Astrocyte (in vitro differentiated cells and primary cell): Measurements from ENCODE around the gene MUC4. TPM values are rescaled to one million over a fixed set of nuclear protein-coding genes. Genes with fewer than 3 reads are reported as not detected.

Source experiments
- DNase-seq: peaks from one replicate; pipeline ENCODE4 v3.0.0-alpha.2; 2010; ENCODE audit warnings: low read depth
- FAIRE-seq: peaks from 2 replicates; lab custom pipeline; 2011; peaks lifted over from hg19 to GRCh38; lab: Jason Lieb, UNC
- H2AFZ ChIP-seq: 2 replicates; pipeline ENCODE4 v1.6.0; 2012; ENCODE audit warnings: low read depth, low read length, inconsistent platforms
- H3K27ac ChIP-seq: 2 replicates; pipeline ENCODE4 v1.5.1; 2011; ENCODE audit warnings: low read depth, low read length, inconsistent platforms
- H3K27me3 ChIP-seq: 2 replicates; pipeline ENCODE4 v1.6.0; 2011; ENCODE audit warnings: low read length, inconsistent platforms; ENCODE audit not compliant: insufficient read depth
- H3K36me3 ChIP-seq: 2 replicates; pipeline ENCODE4 v1.5.1; 2011; ENCODE audit warnings: low read length, inconsistent platforms; ENCODE audit not compliant: insufficient read depth
- H3K4me1 ChIP-seq: 2 replicates; pipeline ENCODE4 v1.5.1; 2011; ENCODE audit warnings: low read length, inconsistent platforms; ENCODE audit not compliant: insufficient read depth
- H3K4me2 ChIP-seq: 2 replicates; pipeline ENCODE4 v1.6.0; 2012; ENCODE audit warnings: low read length, inconsistent platforms
- H3K4me3 ChIP-seq: 2 replicates; pipeline ENCODE4 v1.5.1; 2011; ENCODE audit warnings: low read depth, mild to moderate bottlenecking, low read length, inconsistent platforms; ENCODE audit not compliant: insufficient read depth
- H3K79me2 ChIP-seq: 2 replicates; pipeline ENCODE4 v1.6.0; 2012; ENCODE audit warnings: mild to moderate bottlenecking, low read length, inconsistent platforms; ENCODE audit not compliant: insufficient read depth
- H3K9ac ChIP-seq: 2 replicates; pipeline ENCODE4 v1.6.0; 2012; ENCODE audit warnings: mild to moderate bottlenecking, low read length, inconsistent platforms
- H3K9me3 ChIP-seq: 2 replicates; pipeline ENCODE4 v1.5.1; 2012; ENCODE audit warnings: low read depth, mild to moderate bottlenecking, low read length, inconsistent platforms; ENCODE audit not compliant: insufficient read depth
- H4K20me1 ChIP-seq: 2 replicates; pipeline ENCODE4 v1.6.0; 2012; ENCODE audit warnings: low read length, inconsistent platforms; ENCODE audit not compliant: insufficient read depth
- H3K27ac Mint-ChIP-seq: one replicate; pipeline ENCODE4 v1.8.0; 2021; ENCODE audit warnings: mild to moderate bottlenecking, mixed read lengths; ENCODE audit not compliant: unreplicated experiment
- H3K27me3 Mint-ChIP-seq: one replicate; pipeline ENCODE4 v1.8.0; 2021; ENCODE audit warnings: low read depth, mixed read lengths; ENCODE audit not compliant: unreplicated experiment
- H3K36me3 Mint-ChIP-seq: one replicate; pipeline ENCODE4 v1.8.0; 2021; ENCODE audit warnings: low read depth, mixed read lengths; ENCODE audit not compliant: unreplicated experiment
- H3K4me1 Mint-ChIP-seq: one replicate; pipeline ENCODE4 v1.8.0; 2021; ENCODE audit warnings: low read depth, mixed read lengths; ENCODE audit not compliant: unreplicated experiment
- H3K4me3 Mint-ChIP-seq: one replicate; pipeline ENCODE4 v1.8.0; 2021; ENCODE audit warnings: mild to moderate bottlenecking, moderate library complexity, mixed read lengths; ENCODE audit not compliant: unreplicated experiment
- H3K9me3 Mint-ChIP-seq: one replicate; pipeline ENCODE4 v1.8.0; 2021; ENCODE audit warnings: mild to moderate bottlenecking, mixed read lengths; ENCODE audit not compliant: unreplicated experiment
- EZH2 ChIP-seq: IDR thresholded peaks from 2 replicates; pipeline ENCODE4 v1.6.1; 2012; ENCODE audit warnings: mild to moderate bottlenecking, low read length, inconsistent platforms; ENCODE audit not compliant: insufficient read depth
- total RNA-seq: library from RNA; stranded (reverse); gene quantifications from 2 replicates; pipeline ENCODE4 v1.2.1, GENCODE V29; 2021
- TF ChIP-seq, protein P1 (sequence below): IDR thresholded peaks from 2 replicates; pipeline ENCODE4 v1.5.1; 2011; ENCODE audit warnings: low read depth, mild to moderate bottlenecking, inconsistent platforms, low read length, moderate library complexity; ENCODE audit not compliant: insufficient read depth

The MUC4 gene
- total RNA-seq, 1 donor from 2014 or later, result 0.05 TPM

DNA sequence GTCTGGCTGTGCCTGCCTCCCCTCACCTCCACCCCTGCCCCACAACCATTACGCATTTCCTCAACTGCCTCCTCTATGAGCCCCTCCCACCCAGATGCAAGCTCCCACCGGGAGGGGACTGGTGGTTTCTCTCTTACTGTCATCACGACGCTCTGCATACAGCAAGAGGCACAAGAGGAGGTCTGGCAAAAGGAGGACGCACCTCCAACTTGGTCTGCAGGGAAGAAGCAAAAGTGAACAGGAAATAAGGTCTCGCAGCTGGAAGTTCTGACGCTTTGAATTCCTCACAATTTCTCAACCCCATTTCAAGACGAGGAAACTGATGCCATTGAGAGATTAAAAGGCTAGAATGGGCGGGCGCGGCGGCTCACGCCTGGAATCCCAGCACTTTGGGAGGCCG lies 42.3 kb upstream of the MUC4 start:
- H3K27ac Mint-ChIP-seq, result no peak overlapping the region

DNA sequence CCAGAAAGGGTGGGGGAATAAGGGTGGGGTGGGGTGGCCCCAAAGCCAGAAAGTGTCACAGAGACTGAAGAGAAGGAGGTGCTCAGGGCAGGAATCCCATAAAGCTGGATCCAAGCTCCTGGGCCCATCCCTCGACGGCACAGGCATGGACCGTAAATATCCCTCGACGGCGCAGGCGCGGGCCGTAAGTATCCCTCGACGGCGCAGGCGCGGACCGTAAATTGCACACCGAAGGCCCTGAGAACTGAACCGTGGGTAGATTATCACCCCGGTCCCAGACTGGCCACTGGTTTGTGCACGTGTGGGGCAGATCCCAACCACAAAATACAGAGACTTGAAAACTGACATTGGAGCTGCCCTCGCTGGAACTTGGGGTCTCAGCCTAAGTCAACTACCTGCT lies 41.3 kb upstream of the MUC4 start:
- Mint-ChIP-seq H3K4me3 (no peak overlapping the region), H3K4me1 (no peaks in the 10 kb centered on the region), H3K27me3 (peaks cover 3% of the 10 kb centered on the region), H3K9me3 (no peaks in the 10 kb centered on the region), H3K27ac (no peak overlapping the region), H3K36me3 (no peaks in the 10 kb centered on the region)
- H4K20me1 ChIP-seq, result no peaks in the 10 kb centered on the region
- no peak overlapping the region for H3K4me3 ChIP-seq
- no peaks in the 10 kb centered on the region for H3K9me3 ChIP-seq
- no peak overlapping the region for H3K4me2 ChIP-seq
- H3K4me1 ChIP-seq, result no peaks in the 10 kb centered on the region
- H3K27me3 ChIP-seq, result no peaks in the 10 kb centered on the region
- FAIRE-seq (no peak), DNase-seq (no peak)
- TF ChIP-seq EZH2, result no peak
- H3K9ac ChIP-seq, result no peak overlapping the region
- no peaks in the 10 kb centered on the region for H3K36me3 ChIP-seq
- H3K27ac ChIP-seq, result no peak overlapping the region
- no peak overlapping the region for H2AFZ ChIP-seq
- H3K79me2 ChIP-seq, result no peaks in the 10 kb centered on the region

More for the DNA sequence above, 42.3 kb upstream of the MUC4 start:
- Histone ChIP-seq H2AFZ (no peak overlapping the region), H3K4me3 (no peak overlapping the region), H4K20me1 (no peaks in the 10 kb centered on the region), H3K27me3 (no peaks in the 10 kb centered on the region), H3K79me2 (no peaks in the 10 kb centered on the region), H3K4me1 (no peaks in the 10 kb centered on the region), H3K9me3 (no peaks in the 10 kb centered on the region), H3K4me2 (no peak overlapping the region), H3K27ac (no peak overlapping the region), H3K9ac (no peak overlapping the region), H3K36me3 (no peaks in the 10 kb centered on the region)
- H3K9me3 Mint-ChIP-seq, result no peaks in the 10 kb centered on the region
- no peak for DNase-seq
- FAIRE-seq, result no peak
- no peak overlapping the region for H3K4me3 Mint-ChIP-seq
- H3K4me1 Mint-ChIP-seq, result no peaks in the 10 kb centered on the region
- no peaks in the 10 kb centered on the region for H3K36me3 Mint-ChIP-seq
- peaks cover 1% of the 10 kb centered on the region for H3K27me3 Mint-ChIP-seq
- TF ChIP-seq EZH2, result no peak
- TF ChIP-seq, protein P1, sequence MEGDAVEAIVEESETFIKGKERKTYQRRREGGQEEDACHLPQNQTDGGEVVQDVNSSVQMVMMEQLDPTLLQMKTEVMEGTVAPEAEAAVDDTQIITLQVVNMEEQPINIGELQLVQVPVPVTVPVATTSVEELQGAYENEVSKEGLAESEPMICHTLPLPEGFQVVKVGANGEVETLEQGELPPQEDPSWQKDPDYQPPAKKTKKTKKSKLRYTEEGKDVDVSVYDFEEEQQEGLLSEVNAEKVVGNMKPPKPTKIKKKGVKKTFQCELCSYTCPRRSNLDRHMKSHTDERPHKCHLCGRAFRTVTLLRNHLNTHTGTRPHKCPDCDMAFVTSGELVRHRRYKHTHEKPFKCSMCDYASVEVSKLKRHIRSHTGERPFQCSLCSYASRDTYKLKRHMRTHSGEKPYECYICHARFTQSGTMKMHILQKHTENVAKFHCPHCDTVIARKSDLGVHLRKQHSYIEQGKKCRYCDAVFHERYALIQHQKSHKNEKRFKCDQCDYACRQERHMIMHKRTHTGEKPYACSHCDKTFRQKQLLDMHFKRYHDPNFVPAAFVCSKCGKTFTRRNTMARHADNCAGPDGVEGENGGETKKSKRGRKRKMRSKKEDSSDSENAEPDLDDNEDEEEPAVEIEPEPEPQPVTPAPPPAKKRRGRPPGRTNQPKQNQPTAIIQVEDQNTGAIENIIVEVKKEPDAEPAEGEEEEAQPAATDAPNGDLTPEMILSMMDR, result no peak

DNA sequence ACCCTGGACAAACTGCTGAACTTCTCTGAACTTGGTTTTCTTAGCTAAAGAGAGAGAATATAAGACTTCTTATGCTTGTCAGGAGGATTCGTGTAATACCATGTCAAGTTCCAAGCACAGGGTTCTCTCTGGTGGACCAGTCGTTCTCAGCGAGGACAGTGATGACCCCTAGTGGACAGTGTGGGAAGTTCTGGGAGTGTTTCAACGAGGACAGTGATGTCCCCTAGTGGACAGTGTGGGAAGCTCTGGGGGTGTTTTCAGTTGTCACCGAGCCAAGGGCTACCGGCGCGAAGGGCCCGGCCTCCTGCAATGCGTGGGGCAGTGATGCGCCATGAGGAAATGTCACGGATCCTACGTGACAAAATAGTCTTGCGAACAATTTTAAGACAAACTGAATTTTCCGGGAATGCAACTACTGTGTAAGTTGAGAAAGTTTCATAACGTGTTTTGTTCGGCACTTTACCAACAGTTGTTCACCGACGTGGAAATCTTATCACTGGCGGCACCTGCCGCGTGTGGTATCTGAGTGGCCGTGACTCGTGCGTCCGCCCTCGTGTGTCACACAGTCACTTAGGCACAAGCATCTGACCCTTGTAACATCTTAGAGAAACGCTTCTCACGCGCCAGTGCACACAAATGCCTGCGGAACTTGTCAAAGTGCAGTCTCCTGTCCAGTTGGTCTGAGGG lies 39.3 kb upstream of the MUC4 start:
- H3K36me3 Mint-ChIP-seq, result no peaks in the 10 kb centered on the region
- Histone ChIP-seq H3K4me3 (no peak overlapping the region), H3K36me3 (no peaks in the 10 kb centered on the region), H2AFZ (no peak overlapping the region), H3K4me2 (peak overlapping the region; percentile 54), H3K79me2 (no peaks in the 10 kb centered on the region), H4K20me1 (no peaks in the 10 kb centered on the region), H3K27me3 (no peaks in the 10 kb centered on the region), H3K9me3 (no peaks in the 10 kb centered on the region), H3K27ac (no peak overlapping the region), H3K4me1 (no peaks in the 10 kb centered on the region), H3K9ac (no peak overlapping the region)
- DNase-seq (peak; percentile 68), FAIRE-seq (peak; percentile 23)
- no peak for TF ChIP-seq EZH2
- TF ChIP-seq, protein P1, result peak; percentile 100
- no peaks in the 10 kb centered on the region for H3K9me3 Mint-ChIP-seq
- peaks cover 4% of the 10 kb centered on the region for H3K27me3 Mint-ChIP-seq
- H3K4me3 Mint-ChIP-seq, result no peak overlapping the region
- H3K27ac Mint-ChIP-seq, result no peak overlapping the region
- no peaks in the 10 kb centered on the region for H3K4me1 Mint-ChIP-seq
